Measurements from ENCODE around the gene ENOX1.
"Not testable (repeated sequence)": the region's sequence is repeated elsewhere in the genome, so short reads cannot be mapped to it uniquely, and the experiment has no call there.

The ENOX1 gene

DNA sequence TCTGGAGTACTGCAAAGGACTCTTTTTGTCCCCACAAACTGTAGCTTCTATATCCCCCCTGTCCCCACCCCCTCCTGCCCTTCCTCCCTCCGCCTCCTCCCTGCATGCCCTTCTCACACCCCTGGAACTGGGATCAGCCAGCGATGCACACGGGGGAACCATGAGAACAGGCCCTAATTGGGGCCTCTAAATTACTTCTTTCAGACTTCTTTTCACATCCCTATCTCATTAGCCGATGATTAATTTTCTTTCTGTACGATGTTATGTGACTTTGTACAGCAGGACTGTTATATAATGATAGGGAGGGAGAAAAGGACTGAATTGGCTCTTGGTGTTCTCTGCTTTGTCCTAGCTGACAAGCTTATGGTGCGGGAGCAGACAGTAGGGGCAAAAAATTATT lies 415.9 kb downstream of the ENOX1 start:
- no peak for DNase-seq

DNA sequence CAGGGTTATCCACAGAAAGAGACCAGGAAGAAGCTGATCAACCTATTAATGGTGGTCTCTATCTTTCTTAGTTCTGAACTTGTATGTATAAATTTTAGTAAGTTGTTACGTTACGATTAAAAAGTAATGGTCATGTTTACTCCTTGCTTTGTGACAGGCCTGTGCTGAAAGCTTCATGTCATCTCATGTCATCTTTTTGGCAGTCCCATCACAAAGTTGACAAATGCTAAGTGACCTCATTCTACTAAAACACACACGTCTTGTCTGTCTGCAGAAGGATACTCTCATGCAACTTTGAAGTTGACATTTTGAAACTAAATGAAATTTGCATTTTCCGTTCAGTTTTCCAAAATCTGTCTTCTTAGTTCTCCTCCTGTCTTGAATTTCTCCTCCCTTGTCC lies 417.5 kb downstream of the ENOX1 start:
- DNase-seq, result no peak

DNA sequence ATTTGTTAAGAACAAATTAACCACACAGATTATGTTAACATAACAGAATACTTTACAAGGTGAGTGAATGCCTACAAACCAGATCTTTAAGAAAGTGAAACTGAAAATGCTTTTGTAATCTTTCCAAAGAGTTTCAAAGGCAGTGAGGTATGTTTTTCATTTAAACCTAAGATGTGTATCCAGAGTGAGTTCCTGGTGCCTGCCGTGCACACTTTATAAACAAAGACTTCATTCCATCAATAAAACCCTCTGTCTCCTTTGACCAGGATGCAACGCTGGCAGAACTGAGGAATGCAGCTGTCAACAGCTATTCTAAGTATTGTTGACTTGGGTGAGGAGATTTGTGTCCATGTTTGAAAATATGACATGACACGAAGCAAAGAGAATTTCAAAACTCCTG lies 418.8 kb downstream of the ENOX1 start:
- peak; percentile 6 for DNase-seq

DNA sequence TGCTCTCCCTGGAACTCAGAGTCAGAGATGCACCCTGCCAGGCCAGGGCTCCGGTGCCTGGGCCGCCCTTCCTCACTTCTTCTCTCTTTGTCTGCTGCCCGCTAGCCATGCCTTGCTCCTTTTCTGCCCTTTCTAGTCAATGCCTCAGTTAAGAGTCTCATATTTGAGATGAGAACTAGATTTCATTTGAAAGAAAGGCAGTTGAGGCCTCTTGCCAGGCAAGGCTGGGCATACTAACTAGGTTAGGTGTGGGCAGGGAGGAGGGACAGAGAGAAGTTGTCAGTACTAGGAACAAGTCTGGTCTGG lies 421.8 kb downstream of the ENOX1 start:
- no peak for DNase-seq

DNA sequence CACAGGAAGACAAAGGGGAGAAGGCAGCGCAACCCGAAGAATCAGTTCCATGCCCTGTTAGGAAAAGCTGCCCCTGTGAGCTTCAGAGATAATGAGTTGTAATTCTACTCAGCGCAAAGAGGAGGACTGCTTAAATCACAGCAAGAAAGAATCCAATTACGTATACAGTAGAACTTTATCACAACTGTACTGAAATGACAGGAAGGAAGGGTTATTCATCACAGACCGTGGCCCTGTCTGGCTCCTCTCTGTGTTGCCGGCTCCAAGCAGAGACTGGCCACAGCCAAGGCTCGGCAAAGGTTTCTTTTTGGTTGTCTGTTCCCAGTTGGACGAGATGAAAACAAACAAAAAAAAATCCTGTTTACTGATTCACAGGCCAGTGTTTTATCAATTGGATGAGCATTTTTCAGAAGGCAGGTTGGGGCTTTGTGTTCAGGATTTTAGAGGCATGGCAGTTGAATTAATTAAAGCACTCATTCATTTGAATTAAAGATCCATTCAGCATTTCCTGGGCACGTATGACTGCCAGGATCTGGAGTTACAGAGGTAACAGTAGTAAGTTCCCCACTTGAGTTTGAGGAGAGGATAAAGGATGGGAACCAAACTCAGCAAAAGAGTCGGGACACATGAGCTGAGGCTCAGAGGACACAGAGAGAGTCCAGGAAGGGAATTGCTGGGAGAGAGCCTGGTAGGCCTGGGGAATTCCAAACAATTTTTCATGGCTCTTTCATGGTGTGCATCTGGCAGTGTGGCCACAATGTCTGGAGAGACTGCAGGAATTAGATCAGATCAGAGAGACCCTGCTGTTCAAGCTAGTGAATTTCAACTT lies 422.3 kb downstream of the ENOX1 start:
- no peak for DNase-seq

DNA sequence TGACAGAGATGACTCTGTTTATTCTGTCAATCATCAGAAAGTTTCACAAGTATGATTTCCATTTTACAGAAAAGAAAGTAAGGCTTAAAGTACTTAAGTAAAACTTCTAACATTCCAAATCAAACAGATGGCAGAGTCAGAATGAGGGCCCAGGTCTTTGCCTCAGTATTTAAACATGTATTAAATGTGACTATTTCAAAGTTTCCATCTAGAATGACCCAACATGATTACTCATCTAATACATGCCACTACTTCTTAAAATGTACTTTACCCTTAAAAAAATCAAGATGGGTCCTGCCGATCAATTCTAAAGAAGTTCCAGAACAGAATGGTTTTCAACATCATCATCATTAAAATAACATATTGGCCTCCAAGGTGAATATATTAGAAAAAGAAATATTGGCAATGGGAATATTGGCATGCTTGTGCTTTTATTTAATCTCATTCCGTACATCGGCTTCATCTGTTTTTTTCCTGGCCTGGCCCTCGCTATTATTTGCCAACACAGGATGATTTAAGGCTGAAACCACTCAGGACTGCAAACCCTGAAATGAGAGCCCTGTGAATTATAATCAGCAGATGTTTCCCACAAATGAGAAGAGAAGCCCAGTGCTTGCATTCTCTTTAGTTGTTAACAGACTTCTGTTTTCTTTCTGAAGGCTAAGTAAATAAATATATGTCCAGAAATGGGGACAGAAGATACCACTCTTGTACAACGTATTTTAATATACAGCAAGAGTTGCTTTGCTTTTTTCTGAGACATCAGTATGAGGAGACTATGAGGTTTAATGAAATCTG lies 423.4 kb downstream of the ENOX1 start:
- no peak for DNase-seq

DNA sequence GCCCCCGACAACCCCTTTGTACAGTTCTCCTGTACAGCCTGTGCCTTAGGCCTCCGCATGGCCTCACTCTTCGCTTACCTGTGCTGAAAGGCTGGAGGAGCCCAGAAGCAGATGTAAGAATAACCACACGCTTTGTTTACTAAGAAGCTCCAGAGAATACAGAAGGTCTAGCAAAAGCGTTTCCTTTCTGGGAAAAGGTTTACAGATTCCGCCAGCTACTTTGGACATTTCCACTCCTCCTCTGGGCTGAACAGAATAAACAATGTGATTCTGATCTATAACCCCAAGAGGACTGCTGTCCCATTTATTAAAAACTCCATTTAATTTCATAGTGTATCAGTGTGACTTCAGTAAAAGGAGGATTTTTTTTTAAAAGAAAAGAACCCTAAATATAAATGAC lies 424.2 kb downstream of the ENOX1 start:
- DNase-seq, result no peak

DNA sequence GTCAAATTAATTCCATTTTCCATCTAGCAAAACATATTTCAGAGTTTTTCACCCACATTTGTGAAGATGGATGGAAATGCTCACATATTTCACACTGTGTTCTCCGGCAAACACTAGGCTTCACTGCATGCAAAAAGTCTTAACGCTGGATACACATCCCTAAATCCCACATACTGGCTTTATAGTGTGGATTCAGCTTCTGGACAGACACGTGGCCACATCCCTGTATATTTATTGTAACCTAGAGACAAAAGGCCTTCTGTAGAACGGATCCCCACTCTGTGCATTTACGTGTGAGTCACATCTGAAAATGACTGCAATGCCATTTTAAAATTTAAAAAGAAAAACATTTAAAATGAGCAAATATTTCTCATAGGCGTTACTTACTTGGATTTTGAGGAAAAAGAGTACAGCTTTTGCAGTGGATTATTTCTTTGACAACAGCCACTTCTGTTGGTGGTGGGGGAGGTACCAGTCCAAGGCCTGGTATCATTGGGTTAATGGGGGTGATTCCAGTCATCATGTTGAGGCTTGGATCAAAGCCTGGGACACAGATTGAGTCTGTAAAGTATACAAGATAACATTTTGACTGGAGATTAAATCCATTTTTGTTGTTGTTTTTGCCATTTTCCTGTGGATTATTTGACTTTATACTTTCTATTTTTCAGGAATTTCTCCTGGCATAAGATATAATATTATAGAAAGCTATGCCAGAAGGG lies 425.7 kb downstream of the ENOX1 start:
- no peak for DNase-seq

DNA sequence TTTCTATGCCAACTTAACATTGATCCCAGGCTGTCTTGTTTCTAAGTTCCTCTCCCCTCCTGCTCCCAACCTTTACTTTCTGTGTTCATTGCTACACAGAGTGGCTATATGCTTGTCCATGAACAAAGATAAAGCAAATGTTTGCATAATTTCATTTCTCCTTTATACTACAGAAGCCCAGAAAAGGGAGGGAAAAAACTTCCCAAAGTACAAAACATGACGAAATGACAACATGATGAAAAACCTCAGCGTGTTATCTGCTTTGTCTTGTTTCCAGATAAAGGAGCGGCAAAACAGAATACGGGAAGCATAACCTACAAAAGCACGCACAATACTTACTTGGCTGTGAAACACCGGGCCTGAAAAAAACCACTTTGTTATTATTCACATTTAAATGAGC lies 426.6 kb downstream of the ENOX1 start:
- DNase-seq, result no peak

DNA sequence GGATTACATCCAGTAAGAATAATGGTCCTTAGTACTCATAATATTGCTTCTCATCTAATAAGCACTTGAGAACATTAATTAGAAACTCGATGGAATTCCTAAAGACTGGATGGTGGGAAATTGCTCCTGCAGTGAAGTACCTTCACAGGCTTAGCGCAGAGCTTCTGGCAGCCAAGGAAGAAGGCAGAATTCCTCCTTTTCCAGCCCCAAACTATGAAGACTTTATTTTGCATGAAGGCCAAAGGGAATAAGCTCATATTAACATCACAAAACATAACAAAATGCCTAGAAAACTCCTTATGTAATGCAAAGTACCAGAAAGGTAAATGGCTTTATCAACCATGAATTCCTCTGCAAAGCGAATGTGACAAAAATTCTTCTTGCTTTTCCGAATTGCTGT lies 427.2 kb downstream of the ENOX1 start:
- no peak for DNase-seq

DNA sequence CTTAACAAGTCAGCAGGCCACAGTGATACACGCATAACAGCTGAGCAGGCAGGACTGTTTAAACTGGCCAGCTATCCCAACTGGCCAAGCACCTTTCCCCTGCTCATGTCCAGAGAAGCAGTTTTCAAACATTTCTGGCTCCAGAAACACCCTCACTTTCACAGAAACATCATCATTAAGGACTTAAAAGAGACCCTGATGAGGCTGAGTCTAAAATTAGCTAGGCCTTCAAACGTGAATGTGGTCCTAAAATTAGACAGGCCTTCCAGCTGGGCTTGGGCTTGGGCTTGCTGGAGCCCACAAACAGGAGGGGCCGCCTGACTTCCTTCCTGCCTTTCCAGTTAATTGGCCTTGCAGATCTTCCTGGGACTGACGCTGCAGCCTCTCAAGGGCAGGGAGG lies 429.2 kb downstream of the ENOX1 start:
- DNase-seq, result no peak

DNA sequence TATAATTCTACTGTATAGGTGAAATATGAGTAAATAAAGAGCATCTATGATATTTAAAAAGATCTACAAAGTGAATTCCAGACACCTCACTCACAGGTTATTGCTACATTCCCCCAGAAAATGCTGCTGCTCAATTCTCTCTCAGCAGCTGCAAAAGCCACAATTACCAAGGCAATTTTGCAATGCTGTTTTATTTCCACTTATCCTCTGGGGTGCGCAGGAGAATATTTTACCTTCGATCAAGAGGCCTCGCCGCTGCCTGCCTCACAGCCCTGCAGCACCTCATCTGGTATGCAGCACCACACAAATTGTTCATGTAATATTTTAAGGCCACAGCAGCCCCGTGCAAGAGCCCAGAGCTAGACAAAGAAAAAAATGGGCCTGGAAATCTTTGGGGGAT lies 430.2 kb downstream of the ENOX1 start:
- DNase-seq, result no peak

DNA sequence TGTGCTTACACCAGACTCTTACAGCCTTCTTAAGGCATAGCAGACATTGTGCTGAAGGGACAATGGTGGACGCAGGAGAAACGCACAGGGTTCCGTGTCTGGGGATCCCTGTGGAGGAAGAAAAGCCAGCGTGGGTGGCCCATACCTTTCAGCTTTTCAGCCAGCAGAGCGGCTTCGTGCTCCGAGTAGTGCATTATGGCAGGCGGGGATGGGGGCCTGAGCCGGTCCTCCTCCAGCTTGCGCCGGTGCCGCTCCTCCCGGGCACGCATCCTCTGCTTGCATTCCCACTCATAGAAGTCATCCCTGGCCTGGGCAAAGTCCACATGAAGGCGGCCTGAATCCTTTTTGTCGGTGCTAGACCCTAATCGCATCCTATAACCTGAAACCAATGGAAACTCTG lies 431.0 kb downstream of the ENOX1 start:
- no peak for DNase-seq

DNA sequence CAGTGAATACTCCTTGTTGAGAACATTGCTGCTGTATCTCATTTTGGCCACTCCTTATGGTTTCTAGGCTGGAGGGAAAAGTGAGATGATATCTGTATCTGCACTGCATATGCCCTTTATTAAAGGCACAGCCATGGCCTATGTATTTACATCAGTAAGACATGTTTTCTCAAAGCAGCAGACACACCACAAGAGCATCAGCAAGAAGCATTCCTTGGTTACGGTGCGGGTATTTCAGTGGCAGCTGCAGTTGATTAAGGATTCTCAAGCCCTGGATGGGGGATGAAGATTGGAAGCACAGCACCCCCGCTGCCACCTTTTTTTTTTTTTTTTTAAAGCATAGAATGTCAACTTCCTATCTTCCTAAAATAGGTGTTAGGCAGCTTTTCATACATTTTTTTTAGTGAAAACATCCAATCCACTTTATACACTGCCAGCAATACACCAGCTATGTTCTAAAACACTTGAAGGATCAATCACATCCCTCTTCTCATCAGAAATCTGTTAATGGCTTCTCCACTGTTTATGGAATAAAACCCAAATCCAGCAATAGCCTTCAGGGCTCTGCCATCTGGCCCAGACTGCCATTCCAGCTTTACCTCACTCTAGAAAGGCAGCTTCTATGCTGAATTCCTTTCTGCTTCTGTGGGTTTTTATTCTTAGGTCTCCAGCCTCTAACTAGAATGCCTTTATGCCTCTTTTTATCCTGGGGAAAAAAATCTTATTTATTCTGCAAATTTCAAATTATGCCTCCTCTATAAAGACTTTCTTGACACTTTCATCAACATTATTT lies 432.4 kb downstream of the ENOX1 start:
- no peak for DNase-seq

DNA sequence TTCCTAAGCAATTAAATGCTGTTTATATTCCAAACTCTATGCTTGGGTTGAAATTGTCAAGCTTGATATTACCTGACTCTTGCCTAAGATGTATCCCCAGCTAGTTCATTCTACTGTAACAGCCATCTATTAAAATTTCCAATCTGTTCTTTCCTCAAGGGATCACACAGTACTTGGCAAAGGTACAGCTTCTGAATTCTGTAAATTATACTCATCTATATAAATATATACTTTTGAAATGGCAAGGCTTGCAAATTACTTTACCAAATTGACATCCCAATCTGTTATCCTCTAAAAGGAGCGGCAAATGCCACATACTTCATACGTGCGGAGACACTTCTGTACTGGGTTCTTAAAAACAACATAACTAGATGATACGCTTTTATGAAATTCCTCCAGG lies 433.1 kb downstream of the ENOX1 start:
- no peak for DNase-seq

DNA sequence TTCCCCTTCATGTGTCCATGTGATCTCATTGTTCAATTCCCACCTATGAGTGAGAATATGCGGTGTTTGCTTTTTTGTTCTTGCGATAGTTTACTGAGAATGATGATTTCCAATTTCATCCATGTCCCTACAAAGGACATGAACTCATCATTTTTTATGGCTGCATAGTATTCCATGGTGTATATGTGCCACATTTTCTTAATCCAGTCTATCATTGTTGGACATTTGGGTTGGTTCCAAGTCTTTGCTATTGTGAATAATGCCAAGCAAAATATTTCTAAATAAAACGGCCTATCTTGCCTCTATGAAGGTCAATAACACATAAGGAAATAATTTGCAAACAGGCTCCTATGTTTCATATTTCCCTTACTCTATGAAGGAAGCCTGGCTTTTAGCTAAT lies 435.2 kb downstream of the ENOX1 start:
- DNase-seq, result not testable (repeated sequence)

DNA sequence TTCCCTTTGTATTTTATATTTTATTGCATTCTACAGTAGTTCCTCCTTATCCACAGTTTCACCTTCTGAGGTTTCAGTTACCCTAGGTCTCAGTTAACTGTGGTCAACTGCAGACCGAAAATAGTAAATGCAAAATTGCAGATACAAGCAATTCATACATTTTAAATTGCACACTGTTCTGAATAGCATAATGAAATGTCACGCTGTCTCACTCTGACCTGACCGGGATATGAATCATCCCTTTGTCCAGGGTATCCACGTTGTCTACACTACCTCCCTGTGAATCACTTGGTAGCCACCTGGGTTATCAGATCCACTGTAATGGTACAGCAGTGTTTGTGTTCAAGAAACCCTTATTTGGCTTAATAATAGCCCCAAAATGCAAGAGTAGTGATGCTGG lies 438.4 kb downstream of the ENOX1 start:
- DNase-seq, result peak; percentile 6

DNA sequence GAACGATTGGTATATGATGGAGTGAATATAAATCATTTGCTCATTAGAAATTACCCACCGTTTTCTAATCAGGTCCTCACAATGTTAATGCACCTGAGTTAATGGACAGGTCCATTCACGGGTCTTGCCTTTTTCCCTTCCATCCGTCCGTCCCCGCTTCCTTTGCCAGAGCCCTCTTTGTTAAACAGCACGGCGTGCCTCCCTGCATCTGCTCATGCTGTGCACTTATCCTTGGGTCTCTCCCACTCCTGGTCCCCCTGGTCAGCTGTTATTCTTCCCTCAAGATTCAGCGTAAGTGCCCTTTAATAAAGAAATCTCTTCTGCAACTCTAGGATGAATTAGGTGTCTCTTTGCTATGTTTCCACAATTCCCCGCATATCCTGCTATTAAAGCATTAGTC lies 438.9 kb downstream of the ENOX1 start:
- DNase-seq, result no peak

DNA sequence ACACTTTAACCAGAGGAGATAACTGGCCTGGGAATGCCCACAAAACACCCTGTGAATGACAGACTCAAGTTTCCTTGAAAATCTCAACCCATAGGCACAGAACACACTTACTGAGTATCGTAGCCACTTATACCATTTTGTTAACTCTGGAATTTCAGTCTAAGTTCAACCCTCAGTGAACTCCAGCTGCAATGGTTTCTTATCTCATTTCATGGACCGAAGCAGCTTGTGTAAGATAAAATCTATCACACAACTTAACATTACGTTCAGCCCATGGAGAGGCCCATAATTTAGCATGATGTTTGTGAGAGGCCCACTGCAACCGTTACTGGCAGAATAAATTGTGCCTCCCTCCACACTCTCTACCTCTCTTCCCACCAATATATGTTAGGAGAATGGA lies 440.3 kb downstream of the ENOX1 start:
- no peak for DNase-seq

DNA sequence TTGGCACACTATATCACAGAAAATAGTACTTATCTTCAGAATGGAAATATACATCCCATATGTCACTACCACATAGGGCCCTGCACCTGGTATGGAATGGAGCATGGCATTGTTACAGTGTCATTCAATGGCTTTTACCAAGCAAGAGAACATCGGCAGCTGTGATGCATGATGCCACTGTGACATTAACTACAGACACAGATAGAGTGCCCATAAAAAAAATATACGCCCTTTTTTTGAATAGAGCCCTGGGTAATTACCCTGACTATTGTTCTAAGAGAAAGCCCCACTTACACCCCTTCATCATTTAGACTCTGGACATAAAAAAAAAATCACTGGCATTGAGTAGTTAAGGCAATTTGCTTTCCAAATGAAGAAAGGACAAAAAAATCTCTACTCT lies 443.1 kb downstream of the ENOX1 start:
- no peak for DNase-seq

DNA sequence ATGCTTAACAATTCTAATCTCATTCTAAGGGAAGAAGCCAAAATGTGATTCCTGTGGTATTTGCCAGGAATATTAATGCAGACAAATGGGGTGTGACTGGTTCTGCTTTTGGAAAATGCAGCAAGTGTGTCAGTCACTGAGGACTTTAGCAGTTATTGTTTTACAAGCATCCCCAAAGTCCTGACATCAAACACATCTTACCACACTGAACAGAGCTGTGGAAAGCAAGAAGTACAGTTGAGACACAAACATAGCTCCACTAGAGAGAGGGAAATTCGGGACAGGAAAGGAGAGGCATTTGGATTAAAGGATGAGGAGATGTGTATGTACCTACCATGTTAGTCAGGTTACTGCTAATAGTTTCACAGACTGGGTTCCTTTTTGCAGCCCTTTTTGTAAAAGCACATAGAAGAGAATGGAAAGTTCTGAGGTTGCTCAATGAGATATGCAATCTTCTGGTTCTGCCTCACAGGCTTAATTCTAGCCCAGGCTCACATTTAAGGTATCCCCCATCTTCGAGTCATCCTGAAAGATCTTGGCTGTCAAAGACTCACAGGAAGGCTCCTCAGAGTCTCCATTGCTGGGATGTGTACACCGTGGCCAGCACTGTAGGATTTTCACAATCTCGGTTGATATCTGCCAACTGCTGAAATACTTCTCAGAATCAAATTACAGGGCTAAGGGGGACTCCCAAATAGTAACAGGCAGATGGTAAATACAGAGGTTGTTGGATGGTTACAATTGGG lies 446.8 kb downstream of the ENOX1 start:
- no peak for DNase-seq

DNA sequence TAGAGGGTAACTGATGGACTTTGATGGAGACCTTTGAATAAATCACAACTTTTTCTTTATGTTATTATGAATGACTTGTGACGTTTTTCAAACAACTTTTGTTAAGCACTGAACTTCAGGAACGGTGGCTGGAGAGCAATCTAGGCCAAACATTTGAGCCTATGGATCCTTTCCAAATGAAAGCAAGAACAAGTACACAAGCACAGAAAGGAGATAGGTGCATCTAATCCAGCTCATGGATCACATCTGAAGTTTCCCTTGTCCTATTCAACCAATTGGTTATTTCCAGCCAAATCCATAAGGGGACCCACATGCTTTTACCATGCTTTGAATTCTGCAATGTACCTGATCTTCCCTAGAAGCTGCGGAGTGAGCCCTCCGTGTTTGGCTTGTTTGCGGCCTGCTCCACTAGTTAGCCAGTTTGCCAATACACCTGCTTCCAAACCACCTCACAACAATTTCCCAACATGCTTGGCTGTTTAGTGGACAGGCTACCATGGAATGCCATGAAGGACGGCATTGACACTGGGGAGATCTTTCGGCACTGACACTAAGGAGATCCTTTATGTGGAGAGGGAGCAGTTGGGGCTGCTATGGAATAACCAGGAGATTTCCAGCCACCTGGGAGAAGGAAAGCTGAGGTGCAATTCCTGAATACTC lies 447.5 kb downstream of the ENOX1 start:
- no peak for DNase-seq

Data from kidney glomerular epithelial cell (primary cell).